Activated T-helper 17 cell treated with anti-CD3 and anti-CD28 coated beads, Interleukin-2, amount 50 U/mL, for 72 hours (primary cell): ENCODE data around the gene RREB1. TPM values are rescaled to one million over a fixed set of nuclear protein-coding genes. Genes with fewer than 3 reads are reported as not detected.

Source experiments
- ATAC-seq: fragments of 150-1000 bp; cut with Tn5 transposase; replicated peaks from 2 replicates; pipeline ENCODE4 v1.10.0; 2021; ENCODE audit warnings: mild to moderate bottlenecking, moderate library complexity
- H3K27ac Mint-ChIP-seq: one replicate; pipeline ENCODE4 v1.8.0; 2022; ENCODE audit warnings: mixed read lengths
- H3K27me3 Mint-ChIP-seq: one replicate; pipeline ENCODE4 v1.8.0; 2022; ENCODE audit warnings: mixed read lengths
- H3K36me3 Mint-ChIP-seq: one replicate; pipeline ENCODE4 v1.8.0; 2022; ENCODE audit warnings: low read depth, mild to moderate bottlenecking, mixed read lengths
- H3K4me1 Mint-ChIP-seq: one replicate; pipeline ENCODE4 v1.8.0; 2022; ENCODE audit warnings: mixed read lengths
- H3K4me3 Mint-ChIP-seq: one replicate; pipeline ENCODE4 v1.8.0; 2022; ENCODE audit warnings: mild to moderate bottlenecking, mixed read lengths
- H3K9me3 Mint-ChIP-seq: one replicate; pipeline ENCODE4 v1.8.0; 2022; ENCODE audit warnings: mixed read lengths
- total RNA-seq, 2 donors: library from RNA; stranded (reverse); gene quantifications; one replicate each; pipeline ENCODE4 v1.2.3, GENCODE V29; 2022

The RREB1 gene
- total RNA-seq, 2 donors from 2014 or later, result 14.8 to 21.9 TPM

DNA sequence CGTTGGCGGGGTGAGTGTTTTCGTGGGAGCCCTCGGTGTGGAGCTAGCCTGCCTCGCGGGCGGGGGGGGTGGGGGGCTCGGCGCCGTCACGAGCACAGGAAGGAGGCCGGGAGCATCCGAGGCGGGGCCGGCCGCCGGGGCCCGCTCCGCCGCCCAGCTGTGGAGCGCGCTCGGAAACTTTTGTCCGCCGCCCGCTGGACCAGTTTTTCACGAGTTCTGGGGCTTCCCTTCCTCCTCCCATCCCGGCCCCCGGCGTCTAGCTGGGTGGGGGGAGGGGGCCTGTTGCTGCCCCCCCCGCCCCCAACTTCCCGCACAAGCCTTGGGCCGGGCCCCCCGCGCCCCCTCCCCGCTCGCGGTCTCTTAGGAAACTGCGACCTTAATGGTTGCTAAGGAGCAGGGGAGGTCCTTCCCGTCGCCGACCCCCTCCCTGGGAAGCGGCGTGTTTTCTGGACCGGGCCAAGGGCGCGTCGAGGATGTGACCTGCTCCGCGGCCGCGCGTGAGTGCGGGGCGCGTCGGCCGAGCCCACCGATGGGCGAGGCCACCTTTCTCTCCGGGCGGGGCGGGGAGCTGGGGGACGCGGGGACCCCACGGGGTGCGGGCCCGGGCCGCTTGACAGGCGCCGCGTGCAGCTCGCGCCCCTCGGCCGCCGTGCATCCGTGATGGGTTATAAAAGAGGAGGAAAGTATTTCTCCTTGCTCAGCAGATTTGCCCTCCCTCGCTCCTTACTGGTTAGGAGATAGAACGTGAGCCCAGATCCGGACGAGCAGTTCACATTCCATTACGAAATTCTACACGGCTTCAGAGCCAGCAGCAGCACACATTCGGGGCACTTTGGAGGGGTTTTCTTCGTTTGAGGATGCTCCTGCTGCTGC, 1.4 kb downstream of the RREB1 start:
- Mint-ChIP-seq H3K36me3 (peaks cover 15% of the 10 kb centered on the region), H3K27ac (peak overlapping the region; percentile 78), H3K27me3 (no peaks in the 10 kb centered on the region), H3K4me1 (peaks cover 43% of the 10 kb centered on the region), H3K4me3 (peak overlapping the region; percentile 88), H3K9me3 (no peaks in the 10 kb centered on the region)
- ATAC-seq, result peak; percentile 23

- Mint-ChIP-seq H3K9me3 (no peaks in the 10 kb centered on the region), H3K4me3 (peak overlapping the region; percentile 85), H3K27me3 (no peaks in the 10 kb centered on the region), H3K4me1 (peaks cover 43% of the 10 kb centered on the region), H3K36me3 (peaks cover 15% of the 10 kb centered on the region), H3K27ac (peak overlapping the region; percentile 78)
- no peak for ATAC-seq
Measured at GRCh38 chr6:7110092-7110792, 2.5 kb downstream of the RREB1 start.

DNA sequence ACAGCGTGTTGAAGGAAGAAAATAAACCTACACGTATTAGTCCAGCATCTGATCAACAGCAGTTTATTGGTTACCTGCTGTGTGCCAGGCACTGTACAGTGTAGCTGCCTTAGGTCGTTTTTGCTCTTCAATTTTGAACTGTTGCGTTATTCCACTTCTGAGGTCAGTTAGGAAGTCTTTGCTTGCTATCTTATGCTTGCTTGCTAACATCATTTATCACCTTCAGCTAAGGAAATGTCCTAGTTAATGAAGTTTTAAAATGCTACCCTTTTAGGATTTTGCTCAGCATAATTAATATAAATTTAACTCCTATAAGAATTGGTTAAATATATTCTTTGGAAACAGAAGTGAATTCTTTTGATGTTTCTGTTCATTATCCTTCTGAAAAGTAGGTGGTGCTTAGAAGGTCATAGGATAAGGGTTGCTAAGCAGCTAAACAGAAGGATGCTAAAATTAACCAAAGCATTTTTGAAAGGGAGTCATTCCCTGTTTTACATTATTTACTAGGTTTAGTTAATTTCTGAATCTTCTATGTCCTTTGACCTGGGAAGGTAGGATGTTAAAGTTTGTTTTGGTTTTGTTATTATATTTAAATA, 3.4 kb downstream of the RREB1 start:
- peak overlapping the region; percentile 85 for H3K4me3 Mint-ChIP-seq

GRCh38 chr6:7112171-7112570, 4.4 kb downstream of the RREB1 start:
- H3K27ac Mint-ChIP-seq, result peak overlapping the region; percentile 74
- no peak for ATAC-seq
- H3K27me3 Mint-ChIP-seq, result no peaks in the 10 kb centered on the region
- H3K9me3 Mint-ChIP-seq, result no peaks in the 10 kb centered on the region
- H3K4me1 Mint-ChIP-seq, result peaks cover 48% of the 10 kb centered on the region
- H3K36me3 Mint-ChIP-seq, result peaks cover 15% of the 10 kb centered on the region
- H3K4me3 Mint-ChIP-seq, result peak overlapping the region; percentile 61

More for the DNA sequence above, 3.4 kb downstream of the RREB1 start:
- Mint-ChIP-seq H3K27ac (no peak overlapping the region), H3K27me3 (no peaks in the 10 kb centered on the region), H3K9me3 (no peaks in the 10 kb centered on the region), H3K4me1 (peaks cover 52% of the 10 kb centered on the region), H3K36me3 (peaks cover 15% of the 10 kb centered on the region)
- ATAC-seq, result no peak

DNA sequence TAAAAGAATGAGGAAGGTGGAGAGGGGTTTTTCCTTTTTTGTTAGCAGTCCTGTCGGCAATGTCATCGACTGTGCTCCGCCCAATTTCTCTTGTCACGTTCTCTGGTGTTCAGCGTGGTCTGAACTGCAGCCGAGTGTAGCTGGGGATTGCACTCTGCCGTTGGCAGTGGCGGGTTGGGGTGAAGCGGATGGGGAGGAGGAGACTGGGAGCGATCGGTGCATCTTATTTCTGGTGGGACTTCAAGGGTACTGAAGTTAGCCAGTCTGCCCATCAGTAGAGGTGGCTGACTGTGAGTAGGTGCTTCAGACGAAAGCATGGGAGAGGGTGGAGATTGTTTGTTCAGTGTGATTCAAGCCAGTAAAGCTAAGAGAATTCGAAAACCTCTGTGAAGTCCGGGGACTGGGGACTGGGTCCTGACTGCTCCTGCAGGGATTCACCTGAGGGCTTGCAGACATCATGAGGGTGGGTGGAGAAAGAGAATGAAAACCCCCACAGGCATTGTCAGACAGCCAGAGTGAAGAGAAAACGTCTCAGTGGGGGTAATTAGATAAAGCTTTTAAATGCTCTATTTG, 5.1 kb downstream of the RREB1 start:
- H3K36me3 Mint-ChIP-seq, result peaks cover 15% of the 10 kb centered on the region
- no peaks in the 10 kb centered on the region for H3K9me3 Mint-ChIP-seq
- H3K4me1 Mint-ChIP-seq, result peaks cover 48% of the 10 kb centered on the region
- peak overlapping the region; percentile 61 for H3K4me3 Mint-ChIP-seq
- no peaks in the 10 kb centered on the region for H3K27me3 Mint-ChIP-seq
- peak; percentile 15 for ATAC-seq
- H3K27ac Mint-ChIP-seq, result peak overlapping the region; percentile 74

DNA sequence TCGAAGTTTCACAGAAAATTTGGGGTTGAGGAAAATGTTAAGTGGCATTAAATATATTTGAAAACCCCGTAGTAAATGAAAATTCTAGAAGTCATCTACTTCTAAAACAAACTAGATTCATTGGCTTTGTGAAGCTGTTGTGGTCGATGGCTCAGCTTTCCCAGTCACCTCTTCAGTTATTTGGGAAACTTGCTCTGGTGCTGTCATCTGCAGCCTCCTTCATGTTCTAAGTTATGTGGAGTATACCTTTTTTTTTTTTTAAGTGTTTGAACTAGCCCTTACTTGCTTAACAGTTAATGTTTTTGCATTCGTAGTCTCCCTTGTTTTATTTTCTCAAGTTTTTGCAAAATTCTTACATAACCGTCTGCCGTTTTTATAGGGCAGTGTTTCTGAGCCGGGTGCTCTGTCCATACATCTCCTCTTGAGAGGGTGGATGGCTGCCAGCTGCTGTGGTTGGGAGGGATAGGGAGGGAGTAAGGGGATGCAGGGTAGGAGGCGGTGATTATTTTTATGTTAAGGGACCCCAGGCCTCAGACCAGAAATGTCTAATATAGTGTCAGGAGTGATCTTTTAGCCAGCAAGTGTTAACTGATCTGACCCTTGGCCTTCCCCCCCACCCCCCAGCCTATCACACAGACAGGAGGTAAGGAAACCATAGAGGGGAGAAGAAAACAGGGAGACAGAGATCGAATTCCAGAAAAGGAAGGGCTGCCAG, 7.1 kb downstream of the RREB1 start:
- no peaks in the 10 kb centered on the region for H3K9me3 Mint-ChIP-seq
- no peak for ATAC-seq
- H3K4me1 Mint-ChIP-seq, result peaks cover 50% of the 10 kb centered on the region
- peak overlapping the region; percentile 21 for H3K4me3 Mint-ChIP-seq
- H3K36me3 Mint-ChIP-seq, result peaks cover 10% of the 10 kb centered on the region
- H3K27me3 Mint-ChIP-seq, result no peaks in the 10 kb centered on the region
- no peak overlapping the region for H3K27ac Mint-ChIP-seq

- ATAC-seq, result no peak
- Mint-ChIP-seq H3K27me3 (no peaks in the 10 kb centered on the region), H3K9me3 (no peaks in the 10 kb centered on the region), H3K4me1 (peaks cover 42% of the 10 kb centered on the region), H3K27ac (peak overlapping the region; percentile 20), H3K4me3 (peak overlapping the region; percentile 21), H3K36me3 (peaks cover 2% of the 10 kb centered on the region)
Measured at GRCh38 chr6:7115543-7116231, 7.9 kb downstream of the RREB1 start.

DNA sequence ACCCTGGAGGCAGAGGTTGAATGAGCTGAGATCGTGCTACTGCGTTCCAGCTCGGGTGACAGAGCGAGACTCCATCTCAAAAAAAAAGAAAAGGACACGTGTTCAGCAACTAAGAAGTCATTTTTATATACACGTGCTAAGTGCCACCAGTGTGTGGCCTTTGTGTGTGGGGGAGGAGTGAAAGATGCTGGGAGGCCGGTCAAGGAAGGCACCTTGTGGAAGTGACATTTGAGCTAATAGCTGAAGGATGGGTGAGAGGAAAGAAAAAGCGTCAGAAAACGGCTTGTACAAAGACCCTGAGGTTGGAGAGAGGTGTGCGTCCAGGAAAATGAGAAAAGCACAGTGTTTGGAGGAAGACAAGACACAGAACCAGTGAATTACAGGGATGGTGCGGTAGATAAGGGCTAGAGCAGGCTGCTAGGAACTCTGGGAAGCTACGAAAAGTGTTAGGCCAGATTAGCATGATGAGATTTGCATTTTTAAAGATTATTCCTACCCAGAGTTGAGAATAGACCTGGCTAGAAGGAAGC, 11.6 kb downstream of the RREB1 start:
- peaks cover 18% of the 10 kb centered on the region for H3K36me3 Mint-ChIP-seq
- H3K9me3 Mint-ChIP-seq, result no peaks in the 10 kb centered on the region
- H3K27me3 Mint-ChIP-seq, result no peaks in the 10 kb centered on the region
- H3K27ac Mint-ChIP-seq, result peak overlapping the region; percentile 61
- H3K4me3 Mint-ChIP-seq, result no peak overlapping the region
- peaks cover 27% of the 10 kb centered on the region for H3K4me1 Mint-ChIP-seq
- no peak for ATAC-seq

DNA sequence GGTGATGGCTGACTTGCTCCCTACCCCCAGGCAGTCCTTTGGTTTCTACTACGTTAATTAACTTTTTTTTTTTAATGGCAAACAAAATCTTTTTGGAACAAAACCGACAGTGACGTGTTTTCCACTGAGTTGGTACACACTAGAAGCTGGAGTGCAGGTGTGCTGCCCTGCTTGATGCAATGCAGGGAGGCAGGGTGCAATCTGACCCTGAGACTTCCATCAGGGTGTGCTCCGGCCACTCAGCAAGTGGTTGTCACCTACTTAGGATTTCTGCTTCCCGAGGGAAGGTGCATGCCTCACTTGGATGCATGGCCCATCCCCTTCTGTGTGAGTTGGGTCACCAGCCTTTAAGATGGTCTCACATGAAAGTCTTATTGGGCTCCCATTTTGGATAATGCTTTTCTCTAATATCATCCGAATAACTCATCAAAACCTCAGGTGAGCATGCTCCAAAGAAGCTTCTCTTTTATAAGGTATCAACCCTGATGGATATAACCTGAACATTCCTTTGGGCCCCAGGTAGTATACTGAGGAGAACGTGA, 14.0 kb downstream of the RREB1 start:
- H3K9me3 Mint-ChIP-seq, result no peaks in the 10 kb centered on the region
- peaks cover 31% of the 10 kb centered on the region for H3K4me1 Mint-ChIP-seq
- H3K27me3 Mint-ChIP-seq, result no peaks in the 10 kb centered on the region
- H3K27ac Mint-ChIP-seq, result no peak overlapping the region
- no peak for ATAC-seq
- H3K36me3 Mint-ChIP-seq, result peaks cover 18% of the 10 kb centered on the region
- H3K4me3 Mint-ChIP-seq, result no peak overlapping the region

GRCh38 chr6:7122684-7123083, 14.9 kb downstream of the RREB1 start:
- no peak for ATAC-seq
- Mint-ChIP-seq H3K27me3 (no peaks in the 10 kb centered on the region), H3K9me3 (no peaks in the 10 kb centered on the region), H3K27ac (no peak overlapping the region), H3K4me3 (no peak overlapping the region), H3K36me3 (peaks cover 18% of the 10 kb centered on the region), H3K4me1 (peaks cover 40% of the 10 kb centered on the region)

- Mint-ChIP-seq H3K4me3 (no peak overlapping the region), H3K36me3 (peaks cover 22% of the 10 kb centered on the region), H3K4me1 (peaks cover 49% of the 10 kb centered on the region), H3K9me3 (no peaks in the 10 kb centered on the region), H3K27ac (peak overlapping the region; percentile 7), H3K27me3 (no peaks in the 10 kb centered on the region)
- no peak for ATAC-seq
Measured at GRCh38 chr6:7124114-7124513, 16.4 kb downstream of the RREB1 start.

DNA sequence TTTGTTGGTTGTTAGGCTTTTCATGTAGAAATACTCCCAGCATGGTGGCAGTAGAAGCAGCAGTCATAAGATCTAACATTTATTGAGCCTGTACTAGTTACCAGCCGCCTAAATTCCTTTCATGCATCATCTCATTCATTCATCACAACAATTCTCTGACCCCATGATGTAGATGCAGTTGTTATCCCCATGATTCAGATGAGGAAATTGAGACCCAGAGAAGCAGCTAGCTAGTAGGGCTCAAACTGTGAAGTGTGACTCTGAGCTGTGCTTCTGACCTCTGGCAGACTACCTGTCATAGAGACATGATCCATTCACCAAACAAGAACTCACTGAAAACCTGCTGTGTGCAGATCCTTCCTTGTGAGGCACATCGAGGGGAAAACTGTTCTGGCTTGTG, 16.9 kb downstream of the RREB1 start:
- ATAC-seq, result peak; percentile 63
- Mint-ChIP-seq H3K27me3 (no peaks in the 10 kb centered on the region), H3K4me1 (peaks cover 49% of the 10 kb centered on the region), H3K4me3 (peak overlapping the region; percentile 10), H3K36me3 (peaks cover 22% of the 10 kb centered on the region), H3K9me3 (no peaks in the 10 kb centered on the region), H3K27ac (peak overlapping the region; percentile 7)

DNA sequence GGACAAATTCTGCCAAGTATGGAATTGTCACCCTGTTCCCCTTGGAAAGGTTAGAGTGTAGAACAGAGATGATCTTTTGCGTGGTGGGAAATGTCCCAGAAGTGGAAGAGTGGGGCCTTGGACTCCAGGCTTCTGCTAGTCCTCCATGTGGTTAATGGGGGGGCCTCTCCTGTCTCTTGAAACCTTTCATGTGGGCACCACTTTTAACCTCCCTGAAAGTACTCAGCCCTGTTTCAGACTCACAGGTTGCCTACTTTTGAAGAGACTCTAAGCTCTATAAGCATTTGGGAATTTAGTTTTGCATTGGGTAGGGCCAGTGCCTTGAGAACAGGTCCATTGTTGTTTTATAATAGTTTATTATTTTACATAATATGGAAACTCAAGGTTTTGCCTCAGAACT, 17.5 kb downstream of the RREB1 start:
- Mint-ChIP-seq H3K9me3 (no peaks in the 10 kb centered on the region), H3K4me3 (peak overlapping the region; percentile 10), H3K27me3 (no peaks in the 10 kb centered on the region), H3K27ac (peak overlapping the region; percentile 7), H3K4me1 (peaks cover 54% of the 10 kb centered on the region), H3K36me3 (peaks cover 22% of the 10 kb centered on the region)
- ATAC-seq, result no peak
